Neural progenitor cell (in vitro differentiated cells): ENCODE results near the gene NBAS. TPM values are rescaled to one million over a fixed set of nuclear protein-coding genes. Genes with fewer than 3 reads are reported as not detected.

Experiments
- DNase-seq: peaks from one replicate; pipeline ENCODE4 v3.0.0-alpha.2; 2016; ENCODE audit warnings: low spot score
- H2AFZ ChIP-seq: fragments of 200-600 bp; sonication (generic); replicated peaks from 2 replicates; pipeline ENCODE4 v1.6.1; 2016; ENCODE audit warnings: antibody characterized with exemption
- H3F3A ChIP-seq: fragments of 200-600 bp; sonication (generic); 2 replicates; pipeline ENCODE4 v1.6.1; 2016; ENCODE audit warnings: antibody characterized with exemption, low read depth
- H3K27ac ChIP-seq: fragments of 200-600 bp; sonication (generic); 2 replicates; pipeline ENCODE4 v1.5.1; 2016; ENCODE audit warnings: mild to moderate bottlenecking
- H3K27me3 ChIP-seq: fragments of 200-600 bp; sonication (generic); 2 replicates; pipeline ENCODE4 v1.6.1; 2016; ENCODE audit warnings: mild to moderate bottlenecking, moderate library complexity
- H3K36me3 ChIP-seq: fragments of 200-600 bp; sonication (generic); 2 replicates; pipeline ENCODE4 v1.5.1; 2016
- H3K4me1 ChIP-seq: fragments of 200-600 bp; sonication (generic); 2 replicates; pipeline ENCODE4 v1.6.1; 2016; ENCODE audit warnings: mixed run types
- H3K4me2 ChIP-seq: fragments of 200-600 bp; sonication (generic); 2 replicates; pipeline ENCODE4 v1.6.1; 2016
- H3K4me3 ChIP-seq: fragments of 200-600 bp; sonication (generic); 2 replicates; pipeline ENCODE4 v1.5.1; 2016
- H3K79me2 ChIP-seq: fragments of 200-600 bp; sonication (generic); 2 replicates; pipeline ENCODE4 v1.6.1; 2016; ENCODE audit warnings: low read depth
- H3K9ac ChIP-seq: fragments of 200-600 bp; sonication (generic); 2 replicates; pipeline ENCODE4 v1.6.1; 2016
- H3K9me3 ChIP-seq: fragments of 200-600 bp; sonication (generic); 2 replicates; pipeline ENCODE4 v1.5.1; 2016; ENCODE audit warnings: low read depth
- H4K20me1 ChIP-seq: fragments of 200-600 bp; sonication (generic); 2 replicates; pipeline ENCODE4 v1.6.1; 2016; ENCODE audit warnings: low read depth
- H3K27ac Mint-ChIP-seq: 3 replicates; pipeline ENCODE4 v1.8.0; 2021; ENCODE audit warnings: mixed read lengths
- H3K27me3 Mint-ChIP-seq: 2 replicates; pipeline ENCODE4 v1.8.0; 2022; ENCODE audit warnings: low read depth, mild to moderate bottlenecking, inconsistent platforms, moderate library complexity, mixed read lengths; ENCODE audit not compliant: insufficient read depth
- H3K36me3 Mint-ChIP-seq: 3 replicates; pipeline ENCODE4 v1.8.0; 2021; ENCODE audit warnings: mixed read lengths
- H3K4me1 Mint-ChIP-seq: 3 replicates; pipeline ENCODE4 v1.8.0; 2021; ENCODE audit warnings: mixed read lengths
- H3K4me3 Mint-ChIP-seq: 3 replicates; pipeline ENCODE4 v1.8.0; 2021; ENCODE audit warnings: mild to moderate bottlenecking, moderate library complexity, mixed read lengths
- H3K9me3 Mint-ChIP-seq: 3 replicates; pipeline ENCODE4 v1.8.0; 2020; ENCODE audit warnings: mixed read lengths
- EZH2 ChIP-seq: fragments of 200-600 bp; sonication (generic); IDR thresholded peaks from 2 replicates; pipeline ENCODE4 v1.6.1; 2017; ENCODE audit warnings: antibody characterized with exemption, mild to moderate bottlenecking, moderate library complexity
- EZH2phosphoT487 ChIP-seq: fragments of 200-600 bp; sonication (generic); IDR thresholded peaks from 2 replicates; pipeline ENCODE4 v1.6.1; 2017; ENCODE audit warnings: antibody characterized with exemption
- total RNA-seq: library from RNA; depleted of rRNA; stranded (reverse); fragments of >200 nt; gene quantifications from 2 replicates; pipeline ENCODE4 v1.2.3, GENCODE V29; 2015; ENCODE audit warnings: low replicate concordance
- TF ChIP-seq, protein P1 (sequence below): fragments of 200-600 bp; sonication (generic); IDR thresholded peaks from 2 replicates; pipeline ENCODE4 v1.5.1; 2017; ENCODE audit warnings: antibody characterized with exemption, mild to moderate bottlenecking

The NBAS gene
- total RNA-seq, 1 donor from 2014 or later = 58.0 TPM

DNA sequence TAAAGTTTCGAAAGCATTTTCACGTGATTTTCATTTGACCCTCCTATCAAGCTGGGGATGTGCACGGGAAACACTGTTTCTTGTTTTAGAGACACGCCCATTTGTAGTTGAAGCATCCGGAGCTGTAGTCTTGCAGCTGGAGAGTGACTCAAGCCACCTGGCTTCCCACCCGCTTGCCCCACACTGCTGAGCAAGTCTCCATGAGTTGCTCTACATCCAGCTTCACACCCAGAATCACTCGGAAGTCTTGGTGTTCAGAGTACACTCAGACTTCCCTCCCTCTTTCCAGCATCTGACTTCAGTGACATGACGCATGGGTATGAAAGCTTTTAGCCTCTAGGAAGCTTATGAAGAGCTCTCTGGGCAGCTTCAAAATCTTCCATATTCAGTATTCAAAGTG is 262.4 kb downstream of the NBAS start:
- no peak overlapping the region for H3K27ac ChIP-seq
- no peaks in the 10 kb centered on the region for H4K20me1 ChIP-seq
- H2AFZ ChIP-seq = no peak overlapping the region
- H3K79me2 ChIP-seq = no peaks in the 10 kb centered on the region
- no peak overlapping the region for H3K9ac ChIP-seq
- no peaks in the 10 kb centered on the region for H3F3A ChIP-seq
- no peaks in the 10 kb centered on the region for H3K36me3 ChIP-seq
- no peaks in the 10 kb centered on the region for H3K9me3 ChIP-seq
- Mint-ChIP-seq H3K36me3 (peaks cover 21% of the 10 kb centered on the region), H3K27me3 (peaks cover 2% of the 10 kb centered on the region), H3K9me3 (no peaks in the 10 kb centered on the region), H3K27ac (no peak overlapping the region), H3K4me3 (no peak overlapping the region), H3K4me1 (peaks cover 4% of the 10 kb centered on the region)
- H3K4me1 ChIP-seq = no peaks in the 10 kb centered on the region
- H3K4me3 ChIP-seq = no peak overlapping the region
- H3K27me3 ChIP-seq = no peaks in the 10 kb centered on the region
- no peak overlapping the region for H3K4me2 ChIP-seq
- TF ChIP-seq, protein P1, sequence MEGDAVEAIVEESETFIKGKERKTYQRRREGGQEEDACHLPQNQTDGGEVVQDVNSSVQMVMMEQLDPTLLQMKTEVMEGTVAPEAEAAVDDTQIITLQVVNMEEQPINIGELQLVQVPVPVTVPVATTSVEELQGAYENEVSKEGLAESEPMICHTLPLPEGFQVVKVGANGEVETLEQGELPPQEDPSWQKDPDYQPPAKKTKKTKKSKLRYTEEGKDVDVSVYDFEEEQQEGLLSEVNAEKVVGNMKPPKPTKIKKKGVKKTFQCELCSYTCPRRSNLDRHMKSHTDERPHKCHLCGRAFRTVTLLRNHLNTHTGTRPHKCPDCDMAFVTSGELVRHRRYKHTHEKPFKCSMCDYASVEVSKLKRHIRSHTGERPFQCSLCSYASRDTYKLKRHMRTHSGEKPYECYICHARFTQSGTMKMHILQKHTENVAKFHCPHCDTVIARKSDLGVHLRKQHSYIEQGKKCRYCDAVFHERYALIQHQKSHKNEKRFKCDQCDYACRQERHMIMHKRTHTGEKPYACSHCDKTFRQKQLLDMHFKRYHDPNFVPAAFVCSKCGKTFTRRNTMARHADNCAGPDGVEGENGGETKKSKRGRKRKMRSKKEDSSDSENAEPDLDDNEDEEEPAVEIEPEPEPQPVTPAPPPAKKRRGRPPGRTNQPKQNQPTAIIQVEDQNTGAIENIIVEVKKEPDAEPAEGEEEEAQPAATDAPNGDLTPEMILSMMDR = no peak
- no peak for DNase-seq

DNA sequence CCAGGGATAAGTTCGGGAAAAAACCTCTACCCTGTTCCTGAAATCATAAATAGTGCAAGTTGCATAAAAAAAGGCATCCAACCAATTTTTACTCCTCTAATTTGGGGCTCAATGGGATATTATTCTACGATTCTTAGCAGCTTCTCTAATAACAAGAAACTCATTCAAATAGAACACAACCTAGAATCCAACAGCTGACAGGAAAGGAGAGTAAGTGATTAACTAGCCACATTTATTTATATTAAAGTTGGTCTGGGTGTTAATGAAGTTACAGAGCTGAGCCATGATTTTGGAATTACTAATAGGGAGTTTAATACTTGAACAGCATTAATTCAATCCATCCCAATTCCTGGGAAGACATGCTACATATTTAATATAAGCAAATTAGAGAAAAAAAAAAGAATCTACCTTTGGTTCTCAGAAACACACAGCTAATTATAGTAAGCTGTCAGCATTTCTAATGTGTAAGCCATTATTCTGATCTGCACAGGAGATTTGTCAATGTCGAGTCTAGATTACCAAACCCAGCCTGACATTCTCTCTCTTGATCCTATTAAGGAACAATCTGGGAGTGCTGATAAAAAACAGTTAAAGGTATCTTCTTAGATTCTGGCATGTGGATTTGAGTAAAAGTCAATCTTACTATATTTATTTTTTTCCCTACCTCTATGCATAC is 267.7 kb downstream of the NBAS start:
- H3K4me1 Mint-ChIP-seq = no peaks in the 10 kb centered on the region
- H3K27ac ChIP-seq = no peak overlapping the region

DNA sequence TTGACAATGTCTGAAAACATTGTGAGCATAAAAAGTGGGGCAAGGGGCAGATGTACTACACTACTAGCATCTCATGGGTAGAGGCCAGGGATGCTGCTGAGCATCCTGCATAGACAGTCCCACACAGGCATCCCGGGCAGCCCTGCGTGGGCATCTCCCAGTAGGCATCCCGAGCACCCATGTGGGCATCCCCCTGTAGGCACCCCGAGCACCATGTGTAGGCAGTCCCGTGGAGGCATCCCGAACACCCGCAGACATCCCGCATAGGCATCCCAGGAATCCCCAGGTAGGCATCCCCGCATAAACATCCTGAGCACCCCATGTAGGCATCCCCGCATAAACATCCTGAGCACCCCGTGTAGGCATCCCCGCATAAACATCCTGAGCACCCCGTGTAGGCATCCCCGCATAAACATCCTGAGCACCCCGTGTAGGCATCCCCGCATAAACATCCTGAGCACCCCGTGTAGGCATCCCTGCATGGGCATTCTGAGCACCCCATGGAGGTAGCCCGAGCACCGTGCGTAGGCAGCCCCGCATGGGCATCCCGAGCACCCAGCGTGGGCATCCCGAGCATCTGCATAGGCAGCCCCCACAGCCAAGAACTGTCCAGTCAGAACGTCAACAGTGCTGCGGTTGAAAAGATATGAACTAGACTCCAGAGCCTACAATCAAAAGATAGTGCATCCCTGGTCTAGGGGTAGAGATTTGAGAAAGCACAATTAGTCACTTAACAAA is 273.5 kb downstream of the NBAS start:
- H3K4me3 Mint-ChIP-seq = no peak overlapping the region
- no peaks in the 10 kb centered on the region for H3K4me1 ChIP-seq
- no peak overlapping the region for H3K4me3 ChIP-seq
- TF ChIP-seq, protein P1 = no peak
- no peak for TF ChIP-seq EZH2
- no peak for TF ChIP-seq EZH2phosphoT487
- H2AFZ ChIP-seq = no peak overlapping the region
- no peaks in the 10 kb centered on the region for H4K20me1 ChIP-seq
- H3K27ac ChIP-seq = no peak overlapping the region
- H3K36me3 ChIP-seq = no peaks in the 10 kb centered on the region
- no peaks in the 10 kb centered on the region for H3F3A ChIP-seq
- no peak for DNase-seq
- no peaks in the 10 kb centered on the region for H3K79me2 ChIP-seq
- no peaks in the 10 kb centered on the region for H3K4me1 Mint-ChIP-seq
- H3K4me2 ChIP-seq = no peak overlapping the region
- no peak overlapping the region for H3K27ac Mint-ChIP-seq
- peaks cover 28% of the 10 kb centered on the region for H3K36me3 Mint-ChIP-seq
- no peak overlapping the region for H3K9ac ChIP-seq
- no peaks in the 10 kb centered on the region for H3K27me3 ChIP-seq
- H3K27me3 Mint-ChIP-seq = no peaks in the 10 kb centered on the region
- H3K9me3 ChIP-seq = no peaks in the 10 kb centered on the region
- H3K9me3 Mint-ChIP-seq = no peaks in the 10 kb centered on the region

More for the DNA sequence above, 267.7 kb downstream of the NBAS start:
- H3K79me2 ChIP-seq = no peaks in the 10 kb centered on the region
- no peaks in the 10 kb centered on the region for H3K36me3 ChIP-seq
- H3K4me3 ChIP-seq = no peak overlapping the region
- Mint-ChIP-seq H3K36me3 (peaks cover 18% of the 10 kb centered on the region), H3K27ac (no peak overlapping the region), H3K27me3 (no peaks in the 10 kb centered on the region), H3K9me3 (no peaks in the 10 kb centered on the region), H3K4me3 (no peak overlapping the region)
- H4K20me1 ChIP-seq = no peaks in the 10 kb centered on the region
- no peak for DNase-seq
- no peak overlapping the region for H3K4me2 ChIP-seq
- TF ChIP-seq, protein P1 = no peak
- TF ChIP-seq EZH2phosphoT487 = no peak
- TF ChIP-seq EZH2 = no peak
- no peak overlapping the region for H3K9ac ChIP-seq
- H3K9me3 ChIP-seq = no peaks in the 10 kb centered on the region
- H3K4me1 ChIP-seq = no peaks in the 10 kb centered on the region
- H2AFZ ChIP-seq = no peak overlapping the region
- no peaks in the 10 kb centered on the region for H3F3A ChIP-seq
- no peaks in the 10 kb centered on the region for H3K27me3 ChIP-seq
